NCI-H128 (cell line): ENCODE results near the gene ABCA7.

ENCODE experiments used
- DNase-seq: peaks from one replicate; lab custom pipeline; 2025; ENCODE audit not compliant: unreplicated experiment; lab: John Stamatoyannopoulos, UW

The ABCA7 gene

DNA sequence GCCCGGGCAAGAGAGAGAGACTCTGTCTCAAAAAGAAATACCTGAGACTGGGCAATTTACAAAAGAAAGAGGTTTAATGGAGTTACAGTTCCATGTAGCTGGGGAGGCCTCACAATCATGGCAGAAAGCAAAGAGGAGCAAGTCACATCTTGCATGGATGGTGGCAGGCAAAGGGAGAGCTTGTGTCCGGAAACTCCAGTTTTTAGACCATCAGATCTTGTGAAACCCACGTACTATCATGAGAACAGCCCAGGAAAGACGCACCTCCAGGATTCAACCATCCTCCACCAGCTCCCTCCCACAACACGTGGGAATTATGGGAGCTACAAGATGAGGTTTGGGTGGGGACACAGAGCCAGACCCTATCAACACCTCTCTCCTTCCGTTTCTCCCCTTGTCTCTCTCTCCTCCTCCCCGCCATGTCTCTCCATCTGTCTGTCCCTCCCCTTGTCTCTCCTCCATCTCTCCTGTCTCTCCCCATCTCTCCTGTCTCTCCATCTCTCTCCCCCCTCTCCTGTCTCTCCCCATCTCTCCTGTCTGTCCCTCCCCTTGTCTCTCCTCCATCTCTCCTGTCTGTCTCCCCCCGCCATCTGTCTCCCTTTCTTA is 45.2 kb downstream of the ABCA7 start:
- DNase-seq, result no peak

DNA sequence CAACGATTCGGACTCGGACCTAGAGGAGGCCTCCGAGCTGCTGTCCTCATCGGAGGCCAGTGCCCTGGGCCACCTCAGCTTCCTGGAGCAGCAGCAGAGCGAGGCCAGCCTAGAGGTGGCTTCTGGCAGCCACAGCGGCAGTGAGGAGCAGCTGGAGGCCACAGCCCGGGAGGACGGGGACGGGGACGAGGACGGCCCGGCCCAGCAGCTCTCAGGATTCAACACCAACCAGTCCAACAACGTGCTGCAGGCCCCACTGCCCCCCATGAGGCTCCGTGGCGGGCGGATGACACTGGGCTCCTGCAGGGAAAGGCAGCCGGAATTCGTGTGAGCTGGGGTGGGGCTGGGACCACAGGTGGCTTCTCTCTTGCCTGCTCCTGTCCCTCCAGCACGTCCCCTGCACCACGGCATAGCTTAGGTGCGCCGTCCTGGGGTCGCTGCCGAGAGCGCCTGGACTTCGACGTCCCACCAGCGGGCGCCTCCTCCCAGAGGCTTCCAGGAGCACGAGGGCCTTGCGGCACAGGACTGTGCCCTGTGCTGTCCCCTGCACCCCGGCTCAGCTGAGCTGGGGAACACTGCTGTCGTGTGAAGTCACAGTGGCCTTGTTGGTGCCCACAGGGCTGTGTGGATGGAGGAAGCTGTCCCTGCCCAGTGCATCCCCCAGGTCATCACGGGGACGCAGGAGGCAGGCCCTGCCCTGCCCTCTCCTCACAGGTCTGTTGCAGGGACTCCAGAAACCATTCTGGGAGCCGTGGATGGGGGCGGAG is 46.0 kb downstream of the ABCA7 start:
- DNase-seq, result no peak

DNA sequence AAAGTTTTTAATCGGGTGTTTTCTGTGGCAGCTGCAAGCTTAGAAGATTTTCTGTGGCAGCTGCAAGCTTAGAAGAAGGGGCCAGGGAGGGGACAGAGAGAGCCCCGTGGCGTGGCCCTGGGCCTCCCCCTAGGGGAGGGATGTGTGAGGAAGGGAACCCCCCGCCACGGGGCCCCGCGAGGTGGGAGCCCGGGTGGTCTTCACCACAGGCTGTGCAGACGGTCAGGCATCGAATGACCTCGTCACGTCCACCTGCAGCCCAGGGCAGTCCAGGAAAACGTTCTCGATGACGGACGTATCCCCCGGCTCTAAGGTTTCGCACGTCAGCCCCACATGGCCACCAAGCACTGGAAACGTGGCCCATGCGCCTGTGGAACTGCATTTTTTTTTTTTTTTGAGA is 46.7 kb downstream of the ABCA7 start:
- no peak for DNase-seq

DNA sequence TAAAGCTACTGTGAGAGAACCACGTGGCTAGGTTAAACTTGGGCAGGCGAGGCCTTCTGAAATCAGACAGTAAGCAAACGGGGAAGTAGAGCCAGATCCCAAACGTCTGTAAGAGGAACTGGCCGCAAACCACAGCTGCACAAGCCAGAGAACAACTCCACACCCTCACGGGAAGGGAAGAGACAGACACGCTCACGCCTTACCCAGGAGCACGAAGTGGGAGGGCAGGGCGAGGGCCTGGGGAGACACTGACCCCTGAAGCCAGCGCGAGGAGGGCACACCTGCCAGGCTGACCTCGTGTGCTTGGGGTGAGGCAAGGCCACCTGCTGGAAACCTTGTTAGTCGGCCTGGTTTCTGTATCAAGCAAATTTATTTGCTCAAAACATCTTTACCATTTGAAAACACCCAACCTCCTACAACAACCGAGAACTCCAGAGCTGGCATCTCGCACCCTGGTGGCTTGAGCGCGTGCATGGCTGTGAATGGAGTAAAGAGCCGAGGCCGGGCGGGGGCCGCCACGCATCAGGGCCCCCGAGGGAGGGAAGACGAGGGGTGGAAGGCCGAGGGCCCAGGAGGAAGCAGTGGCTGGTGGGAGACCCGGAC is 48.0 kb downstream of the ABCA7 start:
- DNase-seq, result no peak

DNA sequence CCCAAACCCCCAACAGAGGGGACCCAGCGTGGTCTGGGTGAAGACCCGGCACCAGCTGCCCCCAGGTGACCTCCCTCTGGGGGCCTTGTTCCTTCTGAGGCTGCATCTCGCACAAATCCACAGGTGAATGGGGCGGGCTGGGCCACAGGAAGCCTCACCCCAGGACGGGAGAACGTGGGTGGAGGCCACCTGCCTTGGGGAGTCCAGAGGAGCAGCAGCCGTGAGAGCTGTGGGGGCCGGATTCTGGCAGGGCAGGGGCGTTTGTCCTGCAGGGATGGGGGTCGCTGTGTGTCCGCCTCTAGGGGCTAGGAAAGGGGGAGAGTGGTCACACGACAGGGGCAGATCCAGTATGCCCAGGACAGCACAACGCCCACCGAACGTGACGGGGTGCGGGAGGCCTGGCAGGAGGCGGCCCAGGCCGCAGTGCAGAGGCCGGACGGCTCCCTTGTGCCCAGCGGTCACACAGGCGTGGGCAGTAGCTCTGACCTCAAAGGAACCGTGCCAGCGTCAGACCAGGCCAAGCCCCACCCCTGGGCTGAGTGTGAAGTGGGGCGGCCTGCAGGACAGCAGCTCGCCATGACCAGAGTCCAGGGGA is 48.6 kb downstream of the ABCA7 start:
- DNase-seq, result no peak

DNA sequence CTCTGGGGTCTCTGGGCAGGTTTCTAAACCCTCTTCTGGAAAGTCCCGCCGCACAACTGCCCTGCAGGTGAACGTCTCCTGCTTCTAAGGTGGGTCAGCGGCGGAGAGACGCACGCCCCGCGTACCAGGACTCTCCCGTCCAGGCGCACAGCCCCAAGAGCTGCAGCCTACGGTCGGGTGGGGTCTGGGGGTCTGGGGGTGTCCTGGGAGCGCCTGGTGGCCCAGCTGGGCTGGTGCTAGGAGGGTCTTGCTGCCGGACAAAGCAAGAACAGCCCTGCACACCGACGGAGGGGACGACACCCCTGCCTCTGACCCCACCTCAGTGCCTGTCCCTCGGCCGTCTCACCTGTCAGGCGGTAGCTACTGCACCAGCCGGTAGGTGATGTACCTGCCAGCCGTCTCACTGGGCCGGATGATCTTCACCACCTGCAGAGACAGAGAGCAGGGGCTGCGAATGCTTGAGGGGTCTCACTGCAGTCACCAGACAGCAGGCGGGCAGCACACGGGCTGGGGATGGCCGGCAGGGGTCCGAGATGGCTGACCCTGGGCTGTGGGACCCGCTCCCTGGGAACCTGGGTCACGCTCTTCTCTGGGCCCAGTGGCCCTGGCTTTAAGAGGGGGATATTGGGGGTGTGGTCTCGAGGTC is 49.3 kb downstream of the ABCA7 start:
- DNase-seq, result no peak

DNA sequence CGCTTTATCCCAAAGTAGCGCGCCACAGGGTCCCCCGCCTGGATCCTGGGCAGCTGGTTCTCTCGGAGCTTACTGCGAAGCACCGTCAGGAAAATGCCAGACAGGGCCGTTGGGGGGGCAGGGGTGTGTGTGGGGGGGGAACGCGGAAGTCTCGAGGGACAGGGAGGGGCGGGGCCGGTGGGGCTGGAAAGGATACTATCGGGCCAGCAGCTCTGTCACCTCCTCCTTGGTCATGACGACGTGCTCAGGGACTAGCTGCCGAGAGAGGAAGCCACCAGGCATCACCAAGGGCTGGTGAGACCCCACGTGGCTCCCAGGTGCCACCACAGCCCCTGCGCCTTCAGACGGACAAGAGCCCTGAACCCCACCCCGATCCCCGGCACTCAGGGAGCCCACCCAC is 50.0 kb downstream of the ABCA7 start:
- DNase-seq, result no peak

DNA sequence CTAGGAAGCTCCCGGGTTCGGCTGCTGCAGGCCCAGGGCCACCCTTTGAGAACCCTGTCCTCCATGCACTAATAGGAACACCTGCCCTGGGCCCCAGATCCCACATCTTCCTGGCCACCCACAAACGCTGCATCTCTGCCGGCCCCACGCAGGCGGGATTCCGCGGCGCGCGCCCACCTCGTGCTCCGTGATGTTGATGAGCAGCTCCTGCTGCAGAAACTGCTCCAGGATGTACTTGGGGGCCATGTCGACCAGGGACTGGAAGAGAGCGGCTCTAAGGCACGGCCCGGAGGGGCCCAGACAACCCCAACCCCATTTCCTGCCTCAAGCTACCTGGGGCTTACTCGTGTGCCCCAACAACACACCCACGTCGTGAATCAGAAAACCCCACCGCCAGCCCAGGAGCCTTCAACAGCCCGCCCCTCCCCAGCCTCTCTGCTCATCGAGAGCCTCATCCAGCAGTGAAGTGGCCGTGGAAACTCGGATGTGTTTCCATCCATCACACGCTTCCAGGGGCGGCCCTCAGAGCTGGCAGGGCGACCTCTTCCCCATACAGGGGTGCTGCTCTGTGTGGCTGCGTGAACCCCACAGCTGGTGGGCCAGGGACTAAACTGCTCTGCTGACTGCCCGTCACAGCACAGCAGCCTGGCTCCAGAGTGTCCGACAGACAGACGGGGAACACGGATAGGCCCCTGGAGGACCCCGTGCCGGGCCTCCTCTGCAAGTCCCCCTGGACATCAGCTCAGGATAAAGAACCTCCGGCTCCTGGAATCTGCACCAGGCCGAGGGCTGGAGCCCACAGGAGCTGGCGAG is 51.0 kb downstream of the ABCA7 start:
- DNase-seq, result no peak

DNA sequence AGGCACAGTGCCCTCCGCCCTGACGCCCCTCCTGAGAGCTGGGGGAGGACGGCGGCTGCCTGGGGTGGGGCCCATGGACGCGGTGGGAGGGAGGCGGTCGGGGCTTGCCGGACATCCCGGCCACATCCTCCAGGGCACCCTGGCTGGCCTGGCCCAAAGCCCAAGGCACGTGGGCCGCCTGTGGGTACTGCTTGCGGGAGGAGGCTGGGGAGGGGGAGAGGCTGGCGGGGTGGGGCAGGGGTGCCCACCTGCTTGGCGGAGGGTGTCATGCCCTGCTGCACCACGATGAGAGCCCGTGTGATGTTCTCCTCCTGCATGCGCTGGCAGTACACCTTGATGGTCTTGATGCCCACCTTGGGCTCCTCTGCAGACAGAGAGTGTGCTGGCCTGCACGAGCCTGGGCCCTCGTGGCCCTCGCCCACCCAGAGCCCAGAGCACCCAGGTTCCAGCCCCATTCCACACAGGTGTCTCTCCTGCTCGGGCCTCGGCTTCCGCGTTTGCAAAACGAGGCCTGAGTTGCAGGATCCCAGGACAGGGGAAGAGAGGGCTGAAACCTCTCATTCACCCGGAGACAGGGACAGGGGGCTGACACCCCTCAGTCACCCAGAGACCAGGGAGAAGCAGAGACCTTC is 51.8 kb downstream of the ABCA7 start:
- no peak for DNase-seq

DNA sequence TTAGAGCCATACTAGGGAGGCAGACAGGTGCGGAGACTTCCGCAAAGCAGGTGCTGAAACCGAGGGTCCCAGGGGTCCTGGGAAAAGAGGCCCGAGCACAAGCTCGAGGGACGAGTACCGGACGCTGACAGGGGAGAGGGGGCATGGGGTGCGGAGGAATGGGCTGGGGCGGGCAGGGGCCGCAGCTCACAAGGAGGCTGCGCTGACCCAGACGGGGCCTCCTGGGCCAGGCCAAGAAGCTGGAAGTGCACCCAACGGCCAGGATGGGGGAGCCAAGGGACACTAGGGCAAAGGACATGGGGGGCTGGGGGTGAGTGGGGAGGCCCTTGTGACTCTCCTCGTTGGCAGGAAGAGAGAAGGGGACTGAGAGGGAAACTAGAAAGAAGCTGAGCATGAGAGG is 53.4 kb downstream of the ABCA7 start:
- no peak for DNase-seq

DNA sequence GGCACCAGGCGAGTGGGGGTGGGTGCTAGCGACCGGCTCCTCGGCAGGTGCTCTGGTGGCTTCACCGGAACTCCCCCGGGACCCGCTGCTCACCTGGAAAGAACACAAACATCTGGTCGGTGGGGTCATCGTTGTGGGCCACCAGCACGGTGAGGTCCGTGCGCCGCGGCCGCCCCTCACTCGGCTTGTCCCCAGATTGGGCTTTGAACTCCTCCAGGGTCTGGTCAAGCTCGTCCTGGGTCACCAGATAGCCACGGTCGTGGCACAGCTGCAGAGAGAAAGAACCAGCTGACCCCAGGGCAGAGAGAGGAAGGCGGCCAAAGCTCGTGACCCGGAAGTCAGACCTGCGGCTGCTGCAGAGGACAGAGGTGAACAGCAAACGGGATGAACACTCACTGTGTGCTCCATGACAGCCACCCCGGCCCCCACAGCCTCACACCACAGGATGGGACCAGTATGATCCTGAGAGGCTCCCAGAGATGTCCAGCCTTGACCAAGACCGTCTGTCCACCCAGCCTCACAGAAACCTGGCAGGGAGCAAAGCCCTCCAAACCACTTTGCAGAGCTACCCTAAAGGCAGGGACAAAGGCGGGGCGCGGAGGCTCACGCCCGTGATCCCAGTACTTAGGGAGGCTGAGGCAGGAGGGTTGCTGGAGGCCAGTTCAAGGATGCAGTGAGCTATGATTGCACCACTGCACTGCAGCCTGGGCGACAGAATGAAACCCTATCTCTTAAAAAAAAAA is 54.1 kb downstream of the ABCA7 start:
- no peak for DNase-seq

DNA sequence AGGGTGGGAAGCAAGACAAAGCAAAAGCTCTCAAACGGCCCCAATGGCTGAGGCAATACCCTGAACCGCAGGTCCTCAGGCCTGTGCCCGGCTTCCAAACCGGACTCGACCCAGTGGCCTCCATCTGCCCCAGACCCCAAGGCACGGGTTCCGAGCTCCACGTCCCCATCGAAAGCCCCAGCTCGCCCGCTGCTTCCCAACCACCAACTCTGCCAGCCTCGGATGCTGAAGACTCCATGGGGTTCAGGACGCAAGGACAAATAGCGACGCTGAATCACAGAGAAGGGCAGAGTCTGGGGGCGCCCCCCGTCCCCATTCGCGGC is 54.7 kb downstream of the ABCA7 start:
- no peak for DNase-seq

DNA sequence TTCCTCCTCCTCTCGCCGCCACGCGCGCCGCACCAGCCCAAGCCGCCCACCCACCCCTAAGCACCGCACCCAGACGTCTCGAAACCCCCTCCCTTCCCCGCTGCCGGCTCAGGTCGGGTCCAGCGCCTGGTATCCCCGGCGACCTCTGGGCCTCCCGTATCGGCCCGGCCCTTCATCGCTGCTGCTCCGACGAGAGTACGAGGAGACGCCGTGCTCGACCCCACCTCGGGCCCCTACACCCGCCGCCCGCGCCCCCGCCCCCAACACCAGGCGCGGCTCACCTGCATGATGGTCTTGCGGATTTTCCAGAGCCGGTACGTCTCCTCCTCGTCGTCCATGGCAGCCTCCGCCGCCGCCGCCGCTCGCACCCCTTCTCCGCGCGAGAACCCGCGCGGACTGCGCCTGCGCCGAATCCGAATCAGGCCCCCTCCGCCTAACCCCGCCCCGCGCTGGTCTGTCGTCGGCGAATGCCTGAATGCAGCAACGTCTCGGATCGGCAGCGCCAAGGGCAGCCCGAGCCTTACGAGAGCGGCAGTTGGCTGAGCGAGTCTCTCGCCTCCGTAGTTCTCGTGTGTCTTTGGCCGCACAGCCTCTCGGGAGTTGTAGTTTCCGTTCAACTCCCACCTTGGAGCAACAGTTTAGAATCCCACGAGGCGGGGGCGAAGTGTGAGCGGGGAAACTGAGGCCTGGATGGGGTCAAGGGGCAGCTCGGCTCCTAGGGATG is 55.2 kb downstream of the ABCA7 start, which contains the start of gene POLR2E:
Gene POLR2E (minus strand): TSS at position 398 of the 724 bp plus-strand sequence. CDS start 60 bp downstream, at position 338.
- peak; percentile 95 for DNase-seq

DNA sequence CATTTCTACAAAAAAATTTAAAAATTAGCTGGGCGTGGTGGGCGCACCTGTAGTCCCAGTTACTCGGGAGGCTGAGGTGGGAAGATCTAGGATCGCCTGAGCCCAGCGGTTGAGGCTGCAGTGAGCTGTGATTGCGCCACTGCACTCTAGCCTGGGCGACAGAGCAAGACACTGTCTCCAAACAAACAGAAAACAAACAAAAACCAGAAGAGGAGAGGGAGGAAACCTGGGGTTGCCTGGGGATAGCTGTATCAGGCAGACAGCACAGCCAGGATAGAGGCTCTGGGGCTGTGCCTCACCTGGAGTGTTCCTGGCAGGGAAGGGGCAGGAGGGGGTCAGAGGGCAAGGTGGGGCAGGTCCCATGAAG is 57.9 kb downstream of the ABCA7 start:
- no peak for DNase-seq

DNA sequence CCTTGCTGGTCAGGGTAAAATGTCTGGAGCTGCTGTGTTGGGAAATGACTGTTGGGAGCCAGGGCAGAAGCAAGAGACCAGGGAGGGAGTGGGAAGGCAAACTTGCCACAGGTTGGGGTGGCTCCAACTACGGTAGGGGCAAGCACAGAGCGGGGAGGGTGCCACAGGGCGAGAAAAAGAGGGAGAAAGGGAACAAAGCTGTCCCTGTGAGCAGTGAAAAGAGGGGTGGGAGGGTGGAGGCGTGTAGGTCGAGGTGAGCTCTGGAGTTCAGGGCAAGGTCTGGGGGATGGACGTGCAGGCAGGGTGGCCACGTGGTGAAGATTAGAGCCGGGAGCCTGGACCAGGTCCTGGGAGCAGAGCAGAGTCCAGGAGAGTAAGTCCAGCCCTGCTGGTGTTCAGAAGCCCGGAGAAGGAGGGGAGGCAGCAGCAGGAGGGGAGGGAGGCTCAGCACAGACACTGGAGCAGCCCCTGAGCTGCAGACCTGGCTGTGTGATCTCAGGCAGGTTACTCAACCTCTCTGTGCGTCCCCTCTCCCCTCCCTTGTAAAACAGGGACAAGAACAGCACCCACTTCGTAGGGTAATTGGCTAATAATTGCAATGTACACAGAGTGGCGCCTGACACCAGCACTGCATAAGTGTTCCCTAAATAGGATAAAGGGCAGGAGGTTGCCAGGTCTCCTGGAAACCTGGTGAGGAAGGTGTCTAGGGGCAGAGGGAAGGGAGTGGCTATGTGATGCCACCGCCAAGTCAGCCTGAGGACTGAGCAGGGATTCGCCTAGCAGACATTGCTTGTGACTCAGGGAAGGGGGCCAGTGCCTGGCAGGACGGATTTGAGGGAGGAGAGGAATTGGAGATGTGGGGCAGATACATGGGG is 58.5 kb downstream of the ABCA7 start:
- no peak for DNase-seq

DNA sequence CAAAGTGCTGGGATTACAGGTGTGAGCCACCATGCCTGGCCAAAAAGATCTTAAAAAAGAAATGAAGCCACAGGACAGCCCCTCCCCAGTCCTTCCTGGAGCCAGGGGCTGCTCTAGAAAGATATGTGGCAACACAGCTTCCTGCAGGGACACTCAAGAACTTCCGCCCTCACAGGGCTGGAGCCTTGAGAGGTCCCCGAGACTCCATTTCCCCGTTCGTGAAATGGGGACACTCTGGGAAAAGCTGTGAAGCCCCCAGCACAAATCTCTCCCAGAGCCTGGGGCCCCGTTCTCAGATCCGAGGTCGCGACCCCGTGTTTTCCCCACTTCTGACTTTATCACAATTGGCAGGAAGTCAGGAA is 61.4 kb downstream of the ABCA7 start:
- DNase-seq, result no peak

DNA sequence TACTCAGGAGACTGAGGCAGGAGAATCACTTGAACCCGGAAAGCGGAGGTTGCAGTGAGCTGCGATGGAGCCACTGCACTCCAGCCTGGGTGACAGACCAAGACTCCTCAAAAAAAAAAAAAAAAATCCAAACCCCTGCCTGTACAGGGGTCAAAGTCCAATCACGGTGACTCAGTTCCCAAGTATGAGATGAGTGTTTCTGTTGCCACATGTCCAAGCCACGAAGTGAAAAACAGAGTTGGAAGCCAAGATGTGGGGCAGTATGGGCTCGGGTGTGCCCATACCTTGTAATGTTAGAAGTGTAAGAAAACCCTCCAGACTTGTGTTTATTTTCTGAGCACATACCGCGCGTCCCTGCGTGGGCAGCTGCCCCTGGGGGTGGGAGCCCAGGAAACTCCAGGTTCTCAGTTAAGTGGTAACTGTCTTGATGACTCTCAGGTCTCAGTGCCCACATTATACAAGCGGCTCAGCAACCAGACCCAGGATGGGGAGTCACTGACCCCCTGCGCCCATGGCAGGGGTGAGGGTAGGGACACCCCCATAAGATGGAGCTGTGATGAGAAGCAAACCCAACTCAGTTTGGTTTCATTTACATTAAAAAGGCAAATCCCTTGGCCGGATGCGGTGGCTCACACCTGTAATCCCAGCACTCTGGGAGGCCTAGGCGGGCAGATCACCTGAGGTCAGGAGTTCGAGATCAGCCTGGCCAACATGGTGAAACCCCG is 62.7 kb downstream of the ABCA7 start:
- DNase-seq, result no peak
